H1 (cell line): ENCODE data around the gene CTSC. TPM values are rescaled to one million over a fixed set of nuclear protein-coding genes. Genes with fewer than 3 reads are reported as not detected.

Experiments used
- CHD2 ChIP-seq: IDR thresholded peaks from 2 replicates; pipeline ENCODE4 v1.6.1; 2012; ENCODE audit warnings: low read length, improper control_type of control experiment
- EGR1 ChIP-seq: IDR thresholded peaks from 2 replicates; pipeline ENCODE4 v1.6.1; 2011; ENCODE audit warnings: low read depth, low read length, borderline replicate concordance
- GABPA ChIP-seq: IDR thresholded peaks from 2 replicates; pipeline ENCODE4 v1.6.1; 2011; ENCODE audit warnings: mild to moderate bottlenecking, low read length, moderate library complexity, borderline replicate concordance; ENCODE audit not compliant: insufficient read depth
- HDAC2 ChIP-seq, 2 experiments: fragments of 300-600 bp in 1 of 2; sonication (generic) in 1 of 2; IDR thresholded peaks; 2 replicates each; pipeline ENCODE4 v1.6.1; 2011 to 2012; ENCODE audit warnings: low read depth in 2 of 2, low read length in 2 of 2, mild to moderate bottlenecking in 2 of 2, moderate library complexity in 2 of 2, borderline replicate concordance in 1 of 2, inconsistent platforms in 1 of 2
- JUND ChIP-seq: IDR thresholded peaks from 2 replicates; pipeline ENCODE4 v1.6.1; 2011; ENCODE audit warnings: mild to moderate bottlenecking, improper control_type of control experiment, low read length
- TCF12 ChIP-seq: IDR thresholded peaks from 2 replicates; pipeline ENCODE4 v1.6.1; 2011; ENCODE audit warnings: low read depth, mild to moderate bottlenecking, low read length
- YY1 ChIP-seq: IDR thresholded peaks from 2 replicates; pipeline ENCODE4 v1.6.1; 2011; ENCODE audit warnings: low read depth, mild to moderate bottlenecking, low read length
- polyA plus RNA-seq, 7 experiments: library from polyadenylated mRNA; depleted of rRNA in 3 of 7; stranded (reverse) in 5 of 7; unstranded in 2 of 7; fragments of >200 nt in 5 of 7; fragments of 200-250 nt in 2 of 7; gene quantifications; 1 replicate in 5 of 7; 2 replicates in 1 of 7; 4 replicates in 1 of 7; pipeline versions ENCODE4 v1.2.1 to v1.2.3, GENCODE V29; 2011 to 2013; ENCODE audit warnings: missing spikeins in 2 of 7, mixed read lengths in 2 of 7
- total RNA-seq: library from RNA; stranded (reverse); fragmentation: NEBNext Ultra II Directional; extraction: Animal tissue kit (Norgen Biotek cat#: 25700); gene quantifications from 2 replicates; pipeline ENCODE4 v1.2.1, GENCODE V29; 2021

CTSC gene
- total and polyA plus RNA-seq, 2 of the 8 experiments (the other 6 are each of a cell fraction or from before 2014, with no cell fraction given): 347 to 369 TPM

- TF ChIP-seq CHD2: no peak
- TF ChIP-seq EGR1: no peak
- TF ChIP-seq TCF12: no peak
- no peak for TF ChIP-seq HDAC2 (IDR thresholded peaks at IDR 0.05; ENCODE audit: borderline replicate concordance in 1 of 2, low read depth in 2 of 2, low read length in 2 of 2)
- TF ChIP-seq YY1: no peak
- no peak for TF ChIP-seq GABPA
- TF ChIP-seq JUND: no peak
These were observed 54.6 kb downstream of the CTSC start (continued) for GRCh38 chr11:88282747-88283515.
